ENCODE measurements around the gene TIMP2.

TIMP2 gene

DNA sequence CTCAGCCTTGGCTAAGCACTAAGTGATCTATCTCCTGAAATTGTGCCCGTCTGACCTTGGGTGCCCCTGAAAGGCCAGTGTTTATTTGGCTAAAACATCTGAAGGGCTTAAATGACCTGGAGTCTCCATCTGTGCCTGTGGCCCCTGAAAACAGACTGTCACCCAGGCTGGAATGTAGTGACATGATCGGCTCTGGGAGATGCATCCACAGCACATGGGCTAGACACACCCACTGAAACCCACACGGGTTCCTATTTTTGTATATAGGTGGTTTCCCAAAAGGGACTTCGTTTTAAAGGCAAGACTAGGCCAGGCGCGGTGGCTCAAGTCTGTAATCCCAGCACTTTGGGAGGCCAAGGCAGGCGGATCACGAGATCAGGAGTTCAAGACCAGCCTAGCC lies 35.7 kb downstream of the TIMP2 start:
- Histone ChIP-seq H4K20me1 (ENCODE audit: insufficient read depth, low read length) (peaks cover 3% of the 10 kb centered on the region; the same call in 1 of the 2 replicates), H3K4me1 (ENCODE audit: insufficient read depth, low read length) (no peaks in the 10 kb centered on the region), H3K27ac (ENCODE audit: low read length) (no peak overlapping the region), H3K9me3 (ENCODE audit: insufficient read depth, low read length, severe bottlenecking) (no peaks in the 10 kb centered on the region), H3K27me3 (ENCODE audit: insufficient read depth, low read length, poor library complexity) (no peaks in the 10 kb centered on the region), H2AFZ (ENCODE audit: low read depth, low read length) (no peak overlapping the region), H3K36me3 (ENCODE audit: insufficient read depth, low read length) (no peaks in the 10 kb centered on the region), H3K4me2 (ENCODE audit: insufficient read depth, low read length) (no peak overlapping the region), H3K79me2 (ENCODE audit: insufficient read depth, low read length) (no peaks in the 10 kb centered on the region), H3K4me3 (ENCODE audit: low read depth in 1 of 2, low read length in 2 of 2) (no peak overlapping the region), H3K9ac (ENCODE audit: low read depth, low read length) (no peak overlapping the region)
- ATAC-seq (ENCODE audit: insufficient read depth, low read depth) (no peak), DNase-seq (no peak)
- TF ChIP-seq EZH2 (IDR thresholded peaks at IDR 0.05; ENCODE audit: borderline replicate concordance, low read depth, low read length, severe bottlenecking) = no peak
- TF ChIP-seq, protein P1, sequence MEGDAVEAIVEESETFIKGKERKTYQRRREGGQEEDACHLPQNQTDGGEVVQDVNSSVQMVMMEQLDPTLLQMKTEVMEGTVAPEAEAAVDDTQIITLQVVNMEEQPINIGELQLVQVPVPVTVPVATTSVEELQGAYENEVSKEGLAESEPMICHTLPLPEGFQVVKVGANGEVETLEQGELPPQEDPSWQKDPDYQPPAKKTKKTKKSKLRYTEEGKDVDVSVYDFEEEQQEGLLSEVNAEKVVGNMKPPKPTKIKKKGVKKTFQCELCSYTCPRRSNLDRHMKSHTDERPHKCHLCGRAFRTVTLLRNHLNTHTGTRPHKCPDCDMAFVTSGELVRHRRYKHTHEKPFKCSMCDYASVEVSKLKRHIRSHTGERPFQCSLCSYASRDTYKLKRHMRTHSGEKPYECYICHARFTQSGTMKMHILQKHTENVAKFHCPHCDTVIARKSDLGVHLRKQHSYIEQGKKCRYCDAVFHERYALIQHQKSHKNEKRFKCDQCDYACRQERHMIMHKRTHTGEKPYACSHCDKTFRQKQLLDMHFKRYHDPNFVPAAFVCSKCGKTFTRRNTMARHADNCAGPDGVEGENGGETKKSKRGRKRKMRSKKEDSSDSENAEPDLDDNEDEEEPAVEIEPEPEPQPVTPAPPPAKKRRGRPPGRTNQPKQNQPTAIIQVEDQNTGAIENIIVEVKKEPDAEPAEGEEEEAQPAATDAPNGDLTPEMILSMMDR (IDR thresholded peaks at IDR 0.05; ENCODE audit: borderline replicate concordance, extremely low read depth, low read length, poor library complexity, severe bottlenecking) = no peak

DNA sequence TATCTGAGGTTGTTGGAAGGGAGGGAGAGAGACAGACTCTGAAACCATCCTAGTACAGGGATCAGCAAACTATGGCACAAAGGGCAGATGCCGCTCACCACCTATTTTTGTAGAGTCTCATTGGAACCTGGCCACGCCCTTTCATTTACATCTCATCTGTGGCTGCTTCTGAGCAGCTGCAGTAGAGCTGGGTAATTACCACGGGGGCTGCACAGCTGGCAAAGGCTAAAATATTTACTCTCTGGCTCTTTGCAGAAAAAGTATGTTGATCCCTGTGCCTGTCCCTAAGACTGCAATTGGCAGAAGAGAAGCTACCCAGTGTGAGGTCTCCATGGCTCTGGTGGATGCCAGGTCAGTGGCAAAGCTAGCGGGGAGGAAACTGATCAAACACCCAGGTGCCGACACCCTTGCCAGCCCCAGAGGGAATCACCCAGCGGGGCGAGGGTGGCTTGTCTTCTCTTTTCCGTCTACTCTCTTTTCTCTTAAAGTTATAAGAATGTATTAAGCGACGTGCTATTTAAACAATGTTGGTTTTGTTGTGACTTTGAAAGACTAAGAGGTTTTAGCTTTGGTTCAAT lies 36.2 kb downstream of the TIMP2 start:
- no peak overlapping the region for H2AFZ ChIP-seq (ENCODE audit: low read depth, low read length)
- DNase-seq (no peak), ATAC-seq (ENCODE audit: insufficient read depth, low read depth) (no peak)
- no peak overlapping the region for H3K4me3 ChIP-seq (ENCODE audit: low read depth in 1 of 2, low read length in 2 of 2)
- no peaks in the 10 kb centered on the region for H3K9me3 ChIP-seq (ENCODE audit: insufficient read depth, low read length, severe bottlenecking)
- H3K36me3 ChIP-seq (ENCODE audit: insufficient read depth, low read length) = no peaks in the 10 kb centered on the region
- TF ChIP-seq, protein P1 (IDR thresholded peaks at IDR 0.05; ENCODE audit: borderline replicate concordance, extremely low read depth, low read length, poor library complexity, severe bottlenecking) = no peak
- no peak for TF ChIP-seq EZH2 (IDR thresholded peaks at IDR 0.05; ENCODE audit: borderline replicate concordance, low read depth, low read length, severe bottlenecking)
- H3K4me2 ChIP-seq (ENCODE audit: insufficient read depth, low read length) = no peak overlapping the region
- no peaks in the 10 kb centered on the region for H3K27me3 ChIP-seq (ENCODE audit: insufficient read depth, low read length, poor library complexity)
- no peak overlapping the region for H3K27ac ChIP-seq (ENCODE audit: low read length)
- H3K9ac ChIP-seq (ENCODE audit: low read depth, low read length) = no peak overlapping the region
- peaks cover 3% of the 10 kb centered on the region; the same call in 1 of the 2 replicates for H4K20me1 ChIP-seq (ENCODE audit: insufficient read depth, low read length)
- H3K4me1 ChIP-seq (ENCODE audit: insufficient read depth, low read length) = no peaks in the 10 kb centered on the region
- H3K79me2 ChIP-seq (ENCODE audit: insufficient read depth, low read length) = no peaks in the 10 kb centered on the region

DNA sequence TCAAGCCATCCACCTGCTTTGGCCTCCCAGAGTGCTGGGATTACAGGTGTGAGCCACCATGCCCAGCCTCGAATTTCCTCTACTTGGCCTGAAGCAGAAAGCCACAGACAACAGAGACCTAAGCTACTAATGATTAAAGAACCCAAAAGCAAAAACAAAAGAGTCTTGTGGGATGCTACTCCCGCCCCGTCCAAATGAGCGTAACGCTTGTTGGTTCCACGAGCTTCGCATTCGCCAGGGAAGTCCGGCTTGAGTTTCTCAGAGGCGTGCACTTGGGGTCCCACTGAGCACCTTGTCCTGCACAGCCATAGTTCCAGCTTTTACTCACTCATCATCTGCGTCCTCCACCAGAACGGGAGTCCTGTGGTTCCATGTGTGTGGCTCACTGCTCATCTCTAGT lies 38.2 kb downstream of the TIMP2 start:
- H3K36me3 ChIP-seq (ENCODE audit: insufficient read depth, low read length) = no peaks in the 10 kb centered on the region
- ATAC-seq (ENCODE audit: insufficient read depth, low read depth) (no peak), DNase-seq (no peak)
- H3K4me2 ChIP-seq (ENCODE audit: insufficient read depth, low read length) = no peak overlapping the region
- TF ChIP-seq, protein P1 (IDR thresholded peaks at IDR 0.05; ENCODE audit: borderline replicate concordance, extremely low read depth, low read length, poor library complexity, severe bottlenecking) = no peak
- TF ChIP-seq EZH2 (IDR thresholded peaks at IDR 0.05; ENCODE audit: borderline replicate concordance, low read depth, low read length, severe bottlenecking) = no peak
- H3K27me3 ChIP-seq (ENCODE audit: insufficient read depth, low read length, poor library complexity) = no peaks in the 10 kb centered on the region
- H3K79me2 ChIP-seq (ENCODE audit: insufficient read depth, low read length) = no peaks in the 10 kb centered on the region
- peaks cover 3% of the 10 kb centered on the region; the same call in 1 of the 2 replicates for H4K20me1 ChIP-seq (ENCODE audit: insufficient read depth, low read length)
- H2AFZ ChIP-seq (ENCODE audit: low read depth, low read length) = no peak overlapping the region
- no peaks in the 10 kb centered on the region for H3K9me3 ChIP-seq (ENCODE audit: insufficient read depth, low read length, severe bottlenecking)
- H3K4me3 ChIP-seq (ENCODE audit: low read depth in 1 of 2, low read length in 2 of 2) = no peak overlapping the region
- no peaks in the 10 kb centered on the region for H3K4me1 ChIP-seq (ENCODE audit: insufficient read depth, low read length)
- no peak overlapping the region for H3K27ac ChIP-seq (ENCODE audit: low read length)
- no peak overlapping the region for H3K9ac ChIP-seq (ENCODE audit: low read depth, low read length)

All from DND-41 (cell line).